GM23338 (cell line): ENCODE measurements around the gene PGP. TPM values are rescaled to one million over a fixed set of nuclear protein-coding genes. Genes with fewer than 3 reads are reported as not detected.

Experiments
- ATAC-seq: fragments of 200-7000 bp; cut with Tn5 transposase; 3 replicates; pipeline ENCODE4 v1.9.1; 2020
- DNase-seq: peaks from one replicate; pipeline ENCODE4 v3.0.0-alpha.2; 2015; ENCODE audit warnings: low spot score
- H2AFZ ChIP-seq: fragments of 200-600 bp; sonication (generic); 2 replicates; pipeline ENCODE4 v1.8.0; 2016; ENCODE audit warnings: antibody characterized with exemption, mild to moderate bottlenecking, moderate library complexity
- H3F3A ChIP-seq: fragments of 200-600 bp; sonication (generic); replicated peaks from 2 replicates; pipeline ENCODE4 v1.8.0; 2017; ENCODE audit warnings: antibody characterized with exemption, mixed run types, low read depth
- H3K27ac ChIP-seq: fragments of 200-600 bp; sonication (generic); 2 replicates; pipeline ENCODE4 v1.6.1; 2016; ENCODE audit warnings: low read depth
- H3K27me3 ChIP-seq: fragments of 200-600 bp; sonication (generic); 2 replicates; pipeline ENCODE4 v1.8.0; 2016; ENCODE audit warnings: mild to moderate bottlenecking, mixed run types, moderate library complexity; ENCODE audit not compliant: insufficient read depth
- H3K36me3 ChIP-seq: fragments of 200-600 bp; sonication (generic); 2 replicates; pipeline ENCODE4 v1.8.0; 2016; ENCODE audit warnings: mild to moderate bottlenecking; ENCODE audit not compliant: insufficient read depth
- H3K4me1 ChIP-seq: fragments of 200-600 bp; sonication (generic); 2 replicates; pipeline ENCODE4 v1.8.0; 2016; ENCODE audit warnings: mild to moderate bottlenecking, moderate library complexity; ENCODE audit not compliant: insufficient read depth
- H3K4me2 ChIP-seq: fragments of 200-600 bp; sonication (generic); 2 replicates; pipeline ENCODE4 v1.7.1; 2017; ENCODE audit warnings: mixed run types
- H3K4me3 ChIP-seq: fragments of 200-600 bp; sonication (generic); 2 replicates; pipeline ENCODE4 v1.6.1; 2016; ENCODE audit warnings: mixed run types
- H3K79me2 ChIP-seq: fragments of 200-600 bp; sonication (generic); replicated peaks from 2 replicates; pipeline ENCODE4 v1.8.0; 2017; ENCODE audit warnings: mild to moderate bottlenecking; ENCODE audit not compliant: insufficient read depth
- H3K9me2 ChIP-seq: fragments of 200-600 bp; sonication (generic); 2 replicates; pipeline ENCODE4 v1.8.0; 2017; ENCODE audit not compliant: insufficient read depth
- H4K20me1 ChIP-seq: fragments of 200-600 bp; sonication (generic); replicated peaks from 2 replicates; pipeline ENCODE4 v1.8.0; 2017; ENCODE audit warnings: mild to moderate bottlenecking; ENCODE audit not compliant: insufficient read depth
- H3K27ac Mint-ChIP-seq: 2 replicates; pipeline ENCODE4 v1.8.0; 2020; ENCODE audit warnings: inconsistent platforms, mild to moderate bottlenecking, moderate library complexity, mixed read lengths
- H3K27me3 Mint-ChIP-seq: 3 replicates; pipeline ENCODE4 v1.8.0; 2022; ENCODE audit warnings: low read depth, mild to moderate bottlenecking, moderate library complexity, mixed read lengths, inconsistent platforms; ENCODE audit not compliant: insufficient read depth, poor library complexity
- H3K36me3 Mint-ChIP-seq: 3 replicates; pipeline ENCODE4 v1.8.0; 2021; ENCODE audit warnings: low read depth, mild to moderate bottlenecking, inconsistent platforms, moderate library complexity, mixed read lengths
- H3K4me1 Mint-ChIP-seq: 3 replicates; pipeline ENCODE4 v1.8.0; 2020; ENCODE audit warnings: mild to moderate bottlenecking, inconsistent platforms, mixed read lengths
- H3K4me3 Mint-ChIP-seq: 3 replicates; pipeline ENCODE4 v1.8.0; 2021; ENCODE audit warnings: moderate library complexity, mild to moderate bottlenecking, inconsistent platforms, mixed read lengths
- H3K9me3 Mint-ChIP-seq: 3 replicates; pipeline ENCODE4 v1.8.0; 2020; ENCODE audit warnings: moderate library complexity, mild to moderate bottlenecking, inconsistent platforms, mixed read lengths
- CREB1 ChIP-seq: fragments of 250-450 bp; sonication (Bioruptor Pico); IDR thresholded peaks from 2 replicates; pipeline ENCODE4 v1.5.0; 2020; ENCODE audit warnings: low read depth, mild to moderate bottlenecking, moderate library complexity
- EZH2 ChIP-seq: fragments of 200-600 bp; sonication (generic); IDR thresholded peaks from one replicate; pipeline ENCODE4 v1.8.0; 2017; ENCODE audit warnings: antibody characterized with exemption, mild to moderate bottlenecking, low read depth; ENCODE audit not compliant: unreplicated experiment
- EZH2phosphoT487 ChIP-seq: fragments of 200-600 bp; sonication (generic); IDR thresholded peaks from one replicate; pipeline ENCODE4 v1.8.1; 2018; ENCODE audit warnings: antibody characterized with exemption; ENCODE audit not compliant: unreplicated experiment
- JUNB ChIP-seq: IDR thresholded peaks from one replicate; pipeline ENCODE4 v1.6.1; 2016; ENCODE audit warnings: antibody characterized with exemption; ENCODE audit not compliant: unreplicated experiment
- NANOG ChIP-seq: IDR thresholded peaks from 2 replicates; pipeline ENCODE4 v1.6.1; 2016; ENCODE audit warnings: antibody characterized with exemption, borderline replicate concordance
- POLR2AphosphoS5 ChIP-seq: IDR thresholded peaks from 2 replicates; pipeline ENCODE4 v1.6.1; 2016; ENCODE audit warnings: antibody characterized with exemption, low read depth
- STAT1 ChIP-seq: IDR thresholded peaks from one replicate; pipeline ENCODE4 v1.6.1; 2016; ENCODE audit warnings: antibody characterized with exemption; ENCODE audit not compliant: unreplicated experiment
- ZNF114 ChIP-seq: fragments of 250-450 bp; sonication (Bioruptor Pico); IDR thresholded peaks from 2 replicates; pipeline ENCODE4 v1.5.0; 2020; ENCODE audit warnings: mild to moderate bottlenecking, moderate library complexity
- ZNF331 ChIP-seq: fragments of 250-450 bp; sonication (Bioruptor Pico); IDR thresholded peaks from 2 replicates; pipeline ENCODE4 v1.5.0; 2020; ENCODE audit warnings: low read depth, mild to moderate bottlenecking, moderate library complexity
- polyA plus RNA-seq: library from polyadenylated mRNA; unstranded; fragments of >200 nt; fragmentation: Nextera tagmentation; extraction: Ambion mirVana; gene quantifications from 2 replicates; pipeline ENCODE4 v1.2.1, GENCODE V29; 2016
- total RNA-seq: library from RNA; depleted of rRNA; stranded (reverse); fragments of >200 nt; shearing (Covaris generic); gene quantifications from 2 replicates; pipeline ENCODE4 v1.2.3, GENCODE V29; 2014
- TF ChIP-seq, protein P1 (sequence below): fragments of 250-450 bp; sonication (Bioruptor Pico); IDR thresholded peaks from 2 replicates; pipeline ENCODE4 v1.5.0; 2020; ENCODE audit warnings: mild to moderate bottlenecking, moderate library complexity
- TF ChIP-seq, protein P2 (sequence below): IDR thresholded peaks from 2 replicates; pipeline ENCODE4 v1.6.1; 2016; ENCODE audit warnings: antibody characterized with exemption
- TF ChIP-seq, protein P3 (sequence below), 2 experiments: fragments of 200-600 bp in 1 of 2; sonication (generic) in 1 of 2; conservative IDR thresholded peaks; 2 replicates each; pipeline versions ENCODE4 v1.5.1 to v1.6.1; 2016 to 2017; ENCODE audit warnings: antibody characterized with exemption in 2 of 2, low read depth in 2 of 2, mild to moderate bottlenecking in 2 of 2, moderate library complexity in 1 of 2
- TF ChIP-seq, protein P4 (sequence below): IDR thresholded peaks from one replicate; pipeline ENCODE4 v1.6.1; 2018; ENCODE audit warnings: antibody characterized with exemption; ENCODE audit not compliant: unreplicated experiment

The PGP gene
- total and polyA plus RNA-seq, 2 experiments from 2014 or later, result 44.4 to 80.3 TPM

DNA sequence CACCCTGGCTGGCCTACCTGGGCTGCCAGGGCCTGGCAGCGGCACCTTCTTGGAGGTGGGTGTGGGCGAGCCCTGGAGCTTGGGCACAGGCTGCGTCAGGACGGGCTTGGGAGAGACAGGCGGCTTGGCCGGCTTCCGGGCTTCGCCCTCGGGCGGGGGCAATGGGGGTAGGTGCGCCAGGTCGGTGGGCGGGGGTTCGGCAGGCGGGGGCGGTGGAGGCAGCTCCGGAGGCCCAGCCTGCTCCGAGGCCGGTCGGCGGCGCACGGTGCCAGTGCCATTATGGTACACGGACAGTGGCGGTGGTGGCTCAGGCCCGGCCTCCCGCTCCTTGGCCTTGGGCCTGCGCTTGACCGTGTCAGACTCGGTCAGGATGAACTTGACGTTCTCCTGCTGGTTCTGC, 35.1 kb downstream of the PGP start:
- Mint-ChIP-seq H3K4me1 (peaks cover 6% of the 10 kb centered on the region), H3K36me3 (peaks cover 17% of the 10 kb centered on the region), H3K27me3 (peaks cover 20% of the 10 kb centered on the region), H3K4me3 (no peak overlapping the region), H3K27ac (no peak overlapping the region), H3K9me3 (no peaks in the 10 kb centered on the region)
- no peak overlapping the region for H3K27ac ChIP-seq
- no peaks in the 10 kb centered on the region for H3K36me3 ChIP-seq
- H3K27me3 ChIP-seq, result no peaks in the 10 kb centered on the region
- H3K9me2 ChIP-seq, result no peaks in the 10 kb centered on the region
- 0 out of 2 replicates have a peak overlapping the region, but pooled peaks have one; percentile 30 for H3K4me3 ChIP-seq
- no peaks in the 10 kb centered on the region for H3K4me1 ChIP-seq
- H2AFZ ChIP-seq, result no peak overlapping the region
- H3K4me2 ChIP-seq, result no peak overlapping the region
- 0 out of 2 replicates have a peak, but pooled peaks cover 19% of the 10 kb centered on the region for H3F3A ChIP-seq
- ATAC-seq (no peak), DNase-seq (no peak)
- H4K20me1 ChIP-seq, result no peaks in the 10 kb centered on the region; the same call in 1 of the 2 replicates
- H3K79me2 ChIP-seq, result no peaks in the 10 kb centered on the region
- no peak for TF ChIP-seq POLR2AphosphoS5
- no peak for TF ChIP-seq JUNB
- TF ChIP-seq, protein P1, sequence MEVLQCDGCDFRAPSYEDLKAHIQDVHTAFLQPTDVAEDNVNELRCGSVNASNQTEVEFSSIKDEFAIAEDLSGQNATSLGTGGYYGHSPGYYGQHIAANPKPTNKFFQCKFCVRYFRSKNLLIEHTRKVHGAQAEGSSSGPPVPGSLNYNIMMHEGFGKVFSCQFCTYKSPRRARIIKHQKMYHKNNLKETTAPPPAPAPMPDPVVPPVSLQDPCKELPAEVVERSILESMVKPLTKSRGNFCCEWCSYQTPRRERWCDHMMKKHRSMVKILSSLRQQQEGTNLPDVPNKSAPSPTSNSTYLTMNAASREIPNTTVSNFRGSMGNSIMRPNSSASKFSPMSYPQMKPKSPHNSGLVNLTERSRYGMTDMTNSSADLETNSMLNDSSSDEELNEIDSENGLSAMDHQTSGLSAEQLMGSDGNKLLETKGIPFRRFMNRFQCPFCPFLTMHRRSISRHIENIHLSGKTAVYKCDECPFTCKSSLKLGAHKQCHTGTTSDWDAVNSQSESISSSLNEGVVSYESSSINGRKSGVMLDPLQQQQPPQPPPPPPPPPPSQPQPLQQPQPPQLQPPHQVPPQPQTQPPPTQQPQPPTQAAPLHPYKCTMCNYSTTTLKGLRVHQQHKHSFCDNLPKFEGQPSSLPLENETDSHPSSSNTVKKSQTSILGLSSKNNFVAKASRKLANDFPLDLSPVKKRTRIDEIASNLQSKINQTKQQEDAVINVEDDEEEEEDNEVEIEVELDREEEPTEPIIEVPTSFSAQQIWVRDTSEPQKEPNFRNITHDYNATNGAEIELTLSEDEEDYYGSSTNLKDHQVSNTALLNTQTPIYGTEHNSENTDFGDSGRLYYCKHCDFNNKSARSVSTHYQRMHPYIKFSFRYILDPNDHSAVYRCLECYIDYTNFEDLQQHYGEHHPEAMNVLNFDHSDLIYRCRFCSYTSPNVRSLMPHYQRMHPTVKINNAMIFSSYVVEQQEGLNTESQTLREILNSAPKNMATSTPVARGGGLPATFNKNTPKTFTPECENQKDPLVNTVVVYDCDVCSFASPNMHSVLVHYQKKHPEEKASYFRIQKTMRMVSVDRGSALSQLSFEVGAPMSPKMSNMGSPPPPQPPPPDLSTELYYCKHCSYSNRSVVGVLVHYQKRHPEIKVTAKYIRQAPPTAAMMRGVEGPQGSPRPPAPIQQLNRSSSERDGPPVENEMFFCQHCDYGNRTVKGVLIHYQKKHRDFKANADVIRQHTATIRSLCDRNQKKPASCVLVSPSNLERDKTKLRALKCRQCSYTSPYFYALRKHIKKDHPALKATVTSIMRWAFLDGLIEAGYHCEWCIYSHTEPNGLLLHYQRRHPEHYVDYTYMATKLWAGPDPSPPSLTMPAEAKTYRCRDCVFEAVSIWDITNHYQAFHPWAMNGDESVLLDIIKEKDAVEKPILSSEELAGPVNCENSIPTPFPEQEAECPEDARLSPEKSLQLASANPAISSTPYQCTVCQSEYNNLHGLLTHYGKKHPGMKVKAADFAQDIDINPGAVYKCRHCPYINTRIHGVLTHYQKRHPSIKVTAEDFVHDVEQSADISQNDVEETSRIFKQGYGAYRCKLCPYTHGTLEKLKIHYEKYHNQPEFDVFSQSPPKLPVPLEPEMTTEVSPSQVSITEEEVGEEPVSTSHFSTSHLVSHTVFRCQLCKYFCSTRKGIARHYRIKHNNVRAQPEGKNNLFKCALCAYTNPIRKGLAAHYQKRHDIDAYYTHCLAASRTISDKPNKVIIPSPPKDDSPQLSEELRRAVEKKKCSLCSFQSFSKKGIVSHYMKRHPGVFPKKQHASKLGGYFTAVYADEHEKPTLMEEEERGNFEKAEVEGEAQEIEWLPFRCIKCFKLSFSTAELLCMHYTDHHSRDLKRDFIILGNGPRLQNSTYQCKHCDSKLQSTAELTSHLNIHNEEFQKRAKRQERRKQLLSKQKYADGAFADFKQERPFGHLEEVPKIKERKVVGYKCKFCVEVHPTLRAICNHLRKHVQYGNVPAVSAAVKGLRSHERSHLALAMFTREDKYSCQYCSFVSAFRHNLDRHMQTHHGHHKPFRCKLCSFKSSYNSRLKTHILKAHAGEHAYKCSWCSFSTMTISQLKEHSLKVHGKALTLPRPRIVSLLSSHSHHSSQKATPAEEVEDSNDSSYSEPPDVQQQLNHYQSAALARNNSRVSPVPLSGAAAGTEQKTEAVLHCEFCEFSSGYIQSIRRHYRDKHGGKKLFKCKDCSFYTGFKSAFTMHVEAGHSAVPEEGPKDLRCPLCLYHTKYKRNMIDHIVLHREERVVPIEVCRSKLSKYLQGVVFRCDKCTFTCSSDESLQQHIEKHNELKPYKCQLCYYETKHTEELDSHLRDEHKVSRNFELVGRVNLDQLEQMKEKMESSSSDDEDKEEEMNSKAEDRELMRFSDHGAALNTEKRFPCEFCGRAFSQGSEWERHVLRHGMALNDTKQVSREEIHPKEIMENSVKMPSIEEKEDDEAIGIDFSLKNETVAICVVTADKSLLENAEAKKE, result no peak
- TF ChIP-seq EZH2phosphoT487, result no peak
- no peak for TF ChIP-seq STAT1
- TF ChIP-seq, protein P2, sequence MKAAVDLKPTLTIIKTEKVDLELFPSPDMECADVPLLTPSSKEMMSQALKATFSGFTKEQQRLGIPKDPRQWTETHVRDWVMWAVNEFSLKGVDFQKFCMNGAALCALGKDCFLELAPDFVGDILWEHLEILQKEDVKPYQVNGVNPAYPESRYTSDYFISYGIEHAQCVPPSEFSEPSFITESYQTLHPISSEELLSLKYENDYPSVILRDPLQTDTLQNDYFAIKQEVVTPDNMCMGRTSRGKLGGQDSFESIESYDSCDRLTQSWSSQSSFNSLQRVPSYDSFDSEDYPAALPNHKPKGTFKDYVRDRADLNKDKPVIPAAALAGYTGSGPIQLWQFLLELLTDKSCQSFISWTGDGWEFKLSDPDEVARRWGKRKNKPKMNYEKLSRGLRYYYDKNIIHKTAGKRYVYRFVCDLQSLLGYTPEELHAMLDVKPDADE, result no peak
- TF ChIP-seq, protein P3, sequence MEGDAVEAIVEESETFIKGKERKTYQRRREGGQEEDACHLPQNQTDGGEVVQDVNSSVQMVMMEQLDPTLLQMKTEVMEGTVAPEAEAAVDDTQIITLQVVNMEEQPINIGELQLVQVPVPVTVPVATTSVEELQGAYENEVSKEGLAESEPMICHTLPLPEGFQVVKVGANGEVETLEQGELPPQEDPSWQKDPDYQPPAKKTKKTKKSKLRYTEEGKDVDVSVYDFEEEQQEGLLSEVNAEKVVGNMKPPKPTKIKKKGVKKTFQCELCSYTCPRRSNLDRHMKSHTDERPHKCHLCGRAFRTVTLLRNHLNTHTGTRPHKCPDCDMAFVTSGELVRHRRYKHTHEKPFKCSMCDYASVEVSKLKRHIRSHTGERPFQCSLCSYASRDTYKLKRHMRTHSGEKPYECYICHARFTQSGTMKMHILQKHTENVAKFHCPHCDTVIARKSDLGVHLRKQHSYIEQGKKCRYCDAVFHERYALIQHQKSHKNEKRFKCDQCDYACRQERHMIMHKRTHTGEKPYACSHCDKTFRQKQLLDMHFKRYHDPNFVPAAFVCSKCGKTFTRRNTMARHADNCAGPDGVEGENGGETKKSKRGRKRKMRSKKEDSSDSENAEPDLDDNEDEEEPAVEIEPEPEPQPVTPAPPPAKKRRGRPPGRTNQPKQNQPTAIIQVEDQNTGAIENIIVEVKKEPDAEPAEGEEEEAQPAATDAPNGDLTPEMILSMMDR (conservative IDR thresholded peaks at IDR 0.05; ENCODE audit: low read depth in 2 of 2), result no peak
- TF ChIP-seq CREB1 (CRISPR knock-in tag), result no peak
- no peak for TF ChIP-seq EZH2
- TF ChIP-seq ZNF114 (CRISPR knock-in tag), result no peak
- TF ChIP-seq, protein P4, sequence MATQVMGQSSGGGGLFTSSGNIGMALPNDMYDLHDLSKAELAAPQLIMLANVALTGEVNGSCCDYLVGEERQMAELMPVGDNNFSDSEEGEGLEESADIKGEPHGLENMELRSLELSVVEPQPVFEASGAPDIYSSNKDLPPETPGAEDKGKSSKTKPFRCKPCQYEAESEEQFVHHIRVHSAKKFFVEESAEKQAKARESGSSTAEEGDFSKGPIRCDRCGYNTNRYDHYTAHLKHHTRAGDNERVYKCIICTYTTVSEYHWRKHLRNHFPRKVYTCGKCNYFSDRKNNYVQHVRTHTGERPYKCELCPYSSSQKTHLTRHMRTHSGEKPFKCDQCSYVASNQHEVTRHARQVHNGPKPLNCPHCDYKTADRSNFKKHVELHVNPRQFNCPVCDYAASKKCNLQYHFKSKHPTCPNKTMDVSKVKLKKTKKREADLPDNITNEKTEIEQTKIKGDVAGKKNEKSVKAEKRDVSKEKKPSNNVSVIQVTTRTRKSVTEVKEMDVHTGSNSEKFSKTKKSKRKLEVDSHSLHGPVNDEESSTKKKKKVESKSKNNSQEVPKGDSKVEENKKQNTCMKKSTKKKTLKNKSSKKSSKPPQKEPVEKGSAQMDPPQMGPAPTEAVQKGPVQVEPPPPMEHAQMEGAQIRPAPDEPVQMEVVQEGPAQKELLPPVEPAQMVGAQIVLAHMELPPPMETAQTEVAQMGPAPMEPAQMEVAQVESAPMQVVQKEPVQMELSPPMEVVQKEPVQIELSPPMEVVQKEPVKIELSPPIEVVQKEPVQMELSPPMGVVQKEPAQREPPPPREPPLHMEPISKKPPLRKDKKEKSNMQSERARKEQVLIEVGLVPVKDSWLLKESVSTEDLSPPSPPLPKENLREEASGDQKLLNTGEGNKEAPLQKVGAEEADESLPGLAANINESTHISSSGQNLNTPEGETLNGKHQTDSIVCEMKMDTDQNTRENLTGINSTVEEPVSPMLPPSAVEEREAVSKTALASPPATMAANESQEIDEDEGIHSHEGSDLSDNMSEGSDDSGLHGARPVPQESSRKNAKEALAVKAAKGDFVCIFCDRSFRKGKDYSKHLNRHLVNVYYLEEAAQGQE, result no peak
- no peak for TF ChIP-seq ZNF331
- no peak for TF ChIP-seq NANOG
